GM19438 (cell line): Measurements from ENCODE around the gene BZW2.
"Not testable (repeated sequence)": the region's sequence is repeated elsewhere in the genome, so short reads cannot be mapped to it uniquely, and the experiment has no call there.

Source experiments
- ATAC-seq: cut with Tn5 transposase; IDR thresholded peaks from one replicate; pipeline ENCODE4 v1.9.1; 2021; ENCODE audit warnings: low read depth; ENCODE audit not compliant: unreplicated experiment

BZW2 gene

DNA sequence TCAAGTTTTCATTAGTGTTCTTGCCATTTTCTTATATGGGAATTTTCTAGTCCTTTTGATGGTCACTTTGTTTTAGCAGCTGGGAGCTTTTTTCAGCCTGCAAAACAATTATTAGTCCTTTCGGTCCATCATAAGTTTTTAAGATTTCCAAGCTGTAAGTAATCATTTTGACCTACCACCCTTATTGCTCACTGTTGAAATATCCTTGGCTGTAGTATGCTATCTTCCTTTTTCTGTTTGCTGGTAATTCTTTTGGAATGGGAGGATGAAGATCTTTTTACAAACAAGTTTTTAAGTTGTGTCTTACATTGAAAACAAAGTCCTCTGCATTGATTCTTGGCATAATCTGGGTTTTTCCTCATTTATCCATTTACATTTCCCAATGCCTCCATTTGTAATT lies 24.0 kb downstream of the BZW2 start:
- no peak for ATAC-seq

DNA sequence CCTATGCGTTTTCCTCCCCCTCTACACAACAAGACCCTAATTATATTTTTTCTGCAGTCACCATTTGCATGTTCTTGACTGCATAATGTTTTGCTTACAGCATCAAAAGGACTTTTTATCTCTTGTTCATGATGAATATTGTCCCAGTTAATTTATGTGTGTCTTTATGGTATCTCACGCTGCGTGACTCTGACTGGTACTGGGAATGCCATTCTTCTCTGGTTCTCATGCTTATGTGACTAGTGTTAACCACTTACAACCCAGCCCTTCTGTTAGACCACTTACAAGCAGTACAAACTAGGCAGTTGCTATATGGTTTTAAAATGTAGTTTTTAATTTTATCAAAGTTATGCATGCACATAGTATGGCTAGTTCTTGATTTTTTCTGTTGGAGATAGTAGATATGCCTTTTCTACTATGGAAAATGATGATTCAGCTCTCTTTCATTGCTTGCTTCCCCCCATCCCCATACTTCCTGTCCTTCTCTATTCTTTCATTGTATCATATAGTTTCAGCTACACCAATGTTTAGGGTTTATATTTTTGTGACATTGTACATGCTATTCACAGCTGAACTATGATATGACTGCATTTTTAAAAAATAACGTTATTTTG lies 24.9 kb downstream of the BZW2 start:
- ATAC-seq: no peak

DNA sequence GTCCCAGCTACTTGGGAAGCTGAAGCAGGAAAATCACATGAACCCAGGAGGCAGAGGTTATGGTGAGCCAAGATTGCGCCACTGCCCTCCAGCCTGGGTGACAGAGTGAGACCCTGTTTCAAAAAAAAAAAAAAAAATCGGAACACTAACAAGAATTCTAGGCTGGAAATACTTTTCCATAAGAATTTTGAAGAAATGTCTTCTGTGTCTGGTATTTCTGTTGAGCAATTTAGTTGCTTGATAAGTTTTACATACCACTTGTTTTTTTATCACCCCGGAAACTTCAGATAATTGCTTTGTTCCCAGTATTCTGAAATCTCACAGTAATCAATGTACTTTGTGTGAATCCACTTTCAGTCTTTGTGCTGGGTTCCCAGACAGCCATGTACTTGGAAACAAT lies 25.8 kb downstream of the BZW2 start:
- no peak for ATAC-seq

DNA sequence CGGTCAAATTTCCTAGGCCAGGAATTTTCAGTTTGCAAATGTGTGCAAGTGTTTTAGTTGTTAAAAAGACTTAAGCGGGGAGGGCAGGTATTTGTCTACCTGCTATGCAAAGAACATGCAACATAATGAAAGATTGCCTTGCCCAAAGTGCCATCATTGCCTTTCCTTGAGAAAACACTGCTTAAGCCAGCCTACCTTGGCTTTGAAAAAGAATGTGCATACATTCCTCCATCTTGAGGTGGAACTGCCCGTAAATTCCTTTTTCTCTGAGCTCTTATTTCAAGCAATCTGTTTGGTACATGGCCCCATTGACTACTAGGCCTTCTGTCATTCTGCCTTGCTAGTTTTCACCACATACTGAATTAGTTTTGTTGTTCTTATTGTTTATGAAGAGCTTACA lies 29.3 kb downstream of the BZW2 start:
- ATAC-seq: no peak

DNA sequence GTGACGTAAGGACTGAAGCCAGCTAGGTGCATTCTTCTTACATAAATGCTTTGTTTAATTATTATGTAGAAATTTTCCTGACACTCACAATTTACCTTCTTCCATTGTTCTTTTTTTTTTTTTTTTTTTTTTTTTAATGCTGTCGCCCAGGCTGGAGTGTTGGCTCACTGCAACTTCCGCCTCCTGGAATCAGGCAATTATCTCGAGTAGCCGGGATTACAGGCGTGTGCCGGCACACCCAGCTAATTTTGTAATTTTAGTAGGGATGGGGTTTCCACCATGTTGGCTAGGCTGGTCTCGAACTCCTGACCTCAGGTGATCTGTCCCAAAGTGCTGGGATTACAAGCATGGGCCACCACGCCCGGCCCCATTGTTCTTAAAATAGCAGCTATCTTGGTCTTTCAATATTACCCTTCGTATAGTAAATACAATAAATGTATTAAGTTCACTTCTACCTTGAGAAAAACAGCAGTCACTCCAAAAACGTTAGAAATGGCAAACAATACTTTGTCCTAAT lies 32.1 kb downstream of the BZW2 start:
- ATAC-seq: no peak

DNA sequence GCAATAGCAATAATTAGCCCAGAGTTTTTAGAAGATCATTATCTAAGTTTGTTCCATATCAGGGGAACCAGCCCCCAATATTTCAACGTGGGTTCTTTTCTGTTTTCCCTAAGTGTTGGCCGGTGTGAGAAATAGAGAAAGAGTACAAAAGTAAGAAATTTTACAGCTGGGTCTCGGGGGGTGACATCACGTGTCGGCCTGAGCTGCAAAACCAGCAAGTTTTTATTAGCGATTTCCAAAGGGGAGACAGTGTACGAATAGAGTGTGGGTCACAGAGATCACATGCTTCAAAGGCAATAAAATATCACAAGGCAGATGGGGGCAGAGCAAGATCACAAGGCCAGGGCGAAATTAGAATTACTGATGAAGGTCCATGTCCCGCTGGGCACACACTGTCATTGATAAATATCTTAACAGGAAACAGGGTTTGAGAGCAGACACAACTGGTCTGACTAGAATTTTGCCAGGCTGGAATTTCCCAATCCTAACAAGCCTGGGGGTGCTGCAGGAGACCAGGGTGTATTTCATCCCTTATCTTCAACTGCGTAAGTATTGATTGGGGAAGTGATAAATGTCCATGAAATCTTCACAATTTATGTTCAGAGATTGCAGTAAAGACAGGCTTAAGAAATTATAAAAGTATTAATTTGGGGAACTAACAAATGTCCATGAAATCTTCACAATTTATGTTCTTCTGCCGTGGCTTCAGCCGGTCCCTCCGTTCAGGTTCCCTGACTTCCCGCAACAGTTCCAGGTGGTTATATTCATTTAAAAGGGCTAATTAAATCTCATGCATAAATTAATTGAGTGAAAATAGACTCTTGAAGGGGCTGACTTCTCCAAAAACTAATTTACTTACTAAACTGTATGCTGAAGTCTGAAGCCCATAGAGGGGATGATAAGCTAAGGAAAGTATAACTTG lies 32.9 kb downstream of the BZW2 start:
- not testable (repeated sequence) for ATAC-seq

DNA sequence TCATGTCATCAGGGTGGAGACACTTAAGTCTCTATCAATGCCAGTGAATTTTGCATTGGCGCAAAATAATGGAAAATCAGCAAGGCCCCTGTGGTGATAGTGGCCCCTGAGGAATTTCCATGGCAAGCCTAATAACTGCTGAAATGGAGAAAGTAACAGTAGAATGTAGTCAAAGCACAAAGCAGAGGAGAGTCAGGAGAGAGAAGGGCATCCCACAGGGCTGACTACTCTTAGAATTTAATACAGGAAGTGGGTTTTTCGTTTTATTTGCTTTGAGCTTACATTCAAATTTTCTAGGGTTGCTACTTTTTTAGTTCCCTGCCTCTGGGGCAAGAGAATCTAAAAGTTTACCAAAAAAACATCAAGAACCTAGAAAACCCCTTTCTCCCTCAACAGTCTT lies 39.0 kb downstream of the BZW2 start:
- ATAC-seq: no peak

DNA sequence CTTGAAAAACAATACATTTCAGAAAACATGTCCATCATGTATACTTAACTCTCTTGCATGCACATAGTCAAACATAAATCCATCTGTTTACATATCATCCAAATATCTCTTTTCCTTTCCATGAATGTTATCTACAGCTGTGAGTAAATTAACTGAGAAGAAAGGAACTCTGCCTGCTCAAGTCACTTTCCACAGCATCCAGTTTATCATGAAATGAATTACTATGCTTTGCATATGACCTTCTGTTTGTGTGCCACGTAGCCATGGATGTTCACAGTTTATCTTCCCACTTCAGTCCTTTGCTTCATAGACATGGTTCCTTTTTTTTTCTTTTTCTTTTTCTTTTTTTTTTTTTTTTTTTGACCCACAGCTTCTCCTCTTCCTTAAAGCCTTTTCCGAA lies 39.6 kb downstream of the BZW2 start:
- ATAC-seq: no peak

DNA sequence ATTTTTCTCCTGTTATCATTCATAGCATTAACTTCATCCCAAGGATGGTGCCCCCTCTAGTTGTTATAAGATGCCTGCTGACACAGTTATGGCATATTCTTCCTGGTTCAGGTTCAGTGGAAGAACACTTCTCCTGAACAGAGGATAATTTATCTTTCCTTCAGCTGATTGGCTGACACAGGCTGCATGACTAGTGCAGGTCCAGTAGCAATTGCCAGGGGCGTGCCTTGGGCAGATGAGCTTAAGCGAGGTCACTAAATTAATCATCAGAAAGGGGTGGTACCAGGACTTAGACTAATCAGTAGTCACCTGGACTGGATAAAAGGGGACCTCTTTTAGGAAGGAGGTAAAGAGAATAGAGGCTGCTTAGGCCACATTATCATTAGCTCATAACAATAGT lies 42.3 kb downstream of the BZW2 start:
- ATAC-seq: no peak

DNA sequence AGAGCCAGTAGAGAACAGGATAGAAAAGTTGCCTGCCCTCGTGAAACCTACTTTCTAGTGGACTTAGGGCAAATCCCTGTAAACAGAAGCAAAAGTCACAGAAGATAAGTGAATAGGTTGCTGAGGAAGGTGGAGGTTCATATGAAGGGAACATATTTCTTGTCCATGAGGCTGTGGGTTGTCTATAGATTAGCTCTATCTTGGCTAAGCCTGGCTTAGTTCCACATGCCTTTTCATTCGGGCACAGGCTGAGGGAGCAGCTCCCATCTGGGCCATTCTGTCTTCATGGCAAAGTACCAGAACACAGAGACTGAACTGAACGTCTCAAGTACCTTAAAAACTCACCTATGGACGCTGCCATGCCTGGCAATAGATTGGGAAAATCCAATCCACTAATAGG lies 45.3 kb downstream of the BZW2 start:
- no peak for ATAC-seq

DNA sequence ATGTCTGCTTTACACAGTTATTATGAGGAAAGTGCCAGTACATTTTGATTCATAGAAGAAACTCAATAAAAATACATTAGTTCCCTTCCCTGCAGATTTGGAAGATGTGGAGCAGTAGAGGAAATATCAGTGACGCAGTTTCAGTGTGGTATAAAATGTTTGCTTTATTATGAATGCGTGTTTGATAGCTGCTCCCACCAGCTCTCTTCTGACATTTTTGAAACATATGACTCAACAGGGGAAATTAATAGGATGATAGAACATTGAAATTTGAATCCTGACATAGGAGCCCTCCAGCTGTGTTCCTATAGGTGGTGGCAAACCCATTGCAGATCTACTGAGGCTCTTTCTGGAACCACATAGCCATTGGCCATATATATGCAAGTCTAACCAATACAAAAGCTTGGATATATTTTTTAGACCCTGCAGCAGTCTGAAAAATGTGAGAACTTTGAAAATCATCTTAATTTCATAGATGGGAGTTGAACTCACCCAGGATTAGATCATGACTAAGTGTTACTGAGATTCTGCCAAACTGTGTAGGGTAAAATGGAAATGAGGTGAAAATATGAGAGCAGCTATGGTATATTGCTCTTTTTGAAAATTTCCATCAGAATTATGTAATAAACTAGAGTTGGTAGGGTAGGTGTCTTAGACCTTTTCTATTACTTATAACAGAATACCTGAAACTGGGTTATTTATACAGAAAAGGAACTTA lies 47.8 kb downstream of the BZW2 start:
- ATAC-seq: no peak

DNA sequence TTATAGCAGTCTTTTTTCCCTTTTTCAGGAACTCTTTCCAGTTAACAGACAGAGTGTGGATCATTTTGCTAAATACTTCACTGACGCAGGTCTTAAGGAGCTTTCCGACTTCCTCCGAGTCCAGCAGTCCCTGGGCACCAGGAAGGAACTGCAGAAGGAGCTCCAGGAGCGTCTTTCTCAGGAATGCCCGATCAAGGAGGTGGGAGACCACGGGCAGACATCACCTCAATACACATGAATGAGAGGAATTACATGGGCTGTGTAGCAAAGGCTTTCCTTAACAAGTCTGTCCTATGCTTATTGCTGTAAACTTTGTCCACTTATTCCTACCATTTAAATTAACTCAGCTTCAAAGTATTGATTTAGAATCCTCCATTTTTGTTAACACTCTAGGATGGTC lies 48.8 kb downstream of the BZW2 start:
- no peak for ATAC-seq

DNA sequence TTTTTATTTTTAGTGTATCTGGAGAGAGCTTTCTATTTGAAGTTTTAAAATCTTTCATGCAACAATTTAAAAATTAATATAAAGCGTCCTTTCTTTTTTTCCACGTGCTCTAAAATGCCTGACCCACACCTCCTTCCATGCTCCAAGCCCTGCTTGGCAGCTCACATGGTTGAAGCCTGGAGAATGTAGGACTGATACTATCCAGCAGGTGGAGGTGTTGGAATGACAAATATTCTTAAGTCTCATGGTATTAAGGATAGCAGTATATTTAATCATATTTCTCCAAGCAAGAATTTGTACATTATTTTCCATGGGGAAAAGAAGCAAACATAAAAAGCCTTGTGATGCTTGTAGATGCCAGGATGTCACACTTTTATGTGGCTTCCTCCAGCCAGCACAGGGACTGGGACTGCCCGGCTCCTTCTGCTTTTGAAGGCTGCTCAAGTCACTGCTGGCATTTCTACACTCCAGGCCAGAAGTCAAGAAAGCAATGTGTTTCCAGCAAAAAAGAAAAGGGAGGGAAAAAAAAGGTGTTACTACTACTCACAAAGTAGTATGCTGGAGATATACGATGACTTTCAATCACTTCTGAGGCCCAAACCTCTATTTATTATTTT lies 49.7 kb downstream of the BZW2 start:
- no peak for ATAC-seq

DNA sequence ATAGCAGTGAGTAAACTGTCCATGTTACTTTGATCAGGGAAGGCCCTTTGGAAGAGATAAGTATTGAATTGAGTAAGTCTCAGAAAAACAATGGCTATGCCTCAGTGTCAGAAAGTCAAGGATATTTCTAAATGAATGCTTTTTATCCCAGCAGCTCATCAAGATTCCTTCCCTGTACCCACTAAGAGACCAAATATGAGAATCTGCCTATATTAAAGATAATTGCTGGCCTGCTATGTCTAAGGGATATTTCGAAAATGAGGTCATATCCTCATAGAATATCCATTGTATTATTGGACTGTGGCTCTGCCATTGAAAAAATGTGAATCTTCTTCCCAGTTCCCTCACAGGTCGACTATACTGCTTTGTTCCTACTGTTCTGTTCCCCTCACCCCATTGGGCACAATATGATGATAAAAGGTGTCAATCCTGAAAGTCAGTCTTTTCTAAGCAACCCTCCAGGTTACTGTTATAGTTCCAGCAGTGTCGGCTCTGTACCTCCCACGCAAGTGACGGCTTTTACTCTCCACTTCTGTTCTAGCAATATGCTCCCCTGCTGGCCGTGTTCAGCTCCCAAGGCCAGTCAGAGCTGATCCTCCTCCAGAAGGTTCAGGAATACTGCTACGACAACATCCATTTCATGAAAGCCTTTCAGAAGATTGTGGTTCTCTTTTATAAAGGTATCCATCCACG lies 51.7 kb downstream of the BZW2 start:
- ATAC-seq: no peak

DNA sequence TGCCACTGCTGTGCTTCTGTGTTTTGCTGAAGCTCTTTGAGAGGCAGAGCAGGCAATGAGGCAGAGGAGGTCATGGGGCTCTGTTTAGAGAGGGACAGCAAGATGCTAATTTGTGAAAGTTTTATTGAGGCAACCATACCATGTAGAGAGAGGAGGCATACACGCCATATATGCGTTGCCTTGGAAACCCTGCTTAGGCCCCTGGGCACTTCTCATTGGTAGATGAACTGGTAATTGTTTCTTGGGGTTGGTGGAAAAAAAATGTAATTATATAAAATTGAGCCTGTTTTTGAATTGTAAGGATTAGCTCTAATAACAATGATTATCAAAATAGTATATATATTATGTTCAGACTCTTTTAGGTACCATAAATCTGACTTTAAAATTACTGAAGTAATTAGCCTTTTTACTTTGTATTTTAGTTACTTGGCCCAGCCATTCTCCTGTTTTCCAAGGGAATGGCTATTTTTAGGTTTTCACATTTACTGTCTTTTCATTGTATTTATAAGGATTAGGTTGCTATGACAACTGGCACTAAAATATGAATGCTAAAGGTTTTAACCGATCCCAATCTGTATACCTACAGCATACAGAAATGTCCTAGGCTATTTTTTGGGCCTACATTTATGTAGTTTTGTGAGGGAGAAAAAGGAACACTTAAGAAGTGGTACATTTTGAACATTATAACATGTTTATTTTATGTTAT lies 52.4 kb downstream of the BZW2 start:
- ATAC-seq: no peak

DNA sequence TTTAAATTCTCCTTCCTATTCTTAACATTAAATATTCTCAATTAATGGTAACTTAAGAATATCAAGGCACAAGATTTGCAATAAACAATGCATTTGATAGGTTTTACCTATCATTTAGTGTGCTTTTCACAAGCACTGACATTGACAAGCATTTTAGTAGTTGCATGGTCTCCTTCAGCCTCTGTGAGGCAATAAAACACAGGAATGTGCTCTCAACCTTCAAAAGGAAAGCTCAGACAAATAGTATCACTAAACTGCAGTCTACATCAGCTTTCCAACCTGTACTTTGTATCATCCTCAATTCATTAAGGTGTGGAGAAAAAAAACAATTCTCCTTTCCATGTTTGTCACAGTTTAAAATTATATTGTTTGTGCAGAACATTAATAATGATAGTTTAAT lies 56.5 kb downstream of the BZW2 start:
- no peak for ATAC-seq

DNA sequence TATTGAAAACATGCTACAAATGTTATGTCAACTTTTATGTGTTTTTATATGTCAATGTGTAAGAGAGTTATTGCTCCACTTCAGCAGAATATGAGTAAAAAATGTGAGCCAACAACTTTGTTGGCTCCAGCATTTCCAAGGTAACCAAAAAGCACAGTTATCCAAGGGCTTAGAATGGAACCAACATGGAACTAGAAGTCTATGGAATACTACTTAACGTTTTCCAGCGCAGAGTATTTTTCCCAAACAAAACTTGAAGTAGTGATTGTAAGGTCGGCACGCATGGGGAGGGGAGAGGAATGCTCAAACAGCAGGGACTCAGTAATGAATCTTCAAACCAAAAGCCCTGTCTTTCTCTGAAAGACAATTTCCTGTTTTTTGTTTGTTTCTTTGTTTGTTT lies 62.5 kb downstream of the BZW2 start:
- ATAC-seq: no peak

DNA sequence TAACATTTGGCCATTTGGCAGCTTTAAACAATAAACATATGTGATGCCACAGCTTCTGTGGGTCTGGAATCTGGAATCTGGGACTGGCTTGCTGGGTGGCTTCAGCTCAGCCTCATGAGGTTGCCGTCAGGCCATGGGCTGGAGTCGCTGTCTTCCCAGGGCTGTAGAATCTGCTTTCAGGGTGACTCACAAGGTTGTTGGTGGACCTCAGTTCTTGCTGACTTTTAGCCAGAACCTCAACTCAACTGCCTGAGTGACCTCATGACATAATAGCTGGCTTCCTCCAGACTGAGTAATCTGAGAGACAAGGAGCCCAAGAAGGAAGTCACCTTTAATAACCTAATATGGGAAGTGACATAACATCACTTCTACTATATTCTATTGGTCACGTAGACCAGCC lies 63.0 kb downstream of the BZW2 start:
- no peak for ATAC-seq

DNA sequence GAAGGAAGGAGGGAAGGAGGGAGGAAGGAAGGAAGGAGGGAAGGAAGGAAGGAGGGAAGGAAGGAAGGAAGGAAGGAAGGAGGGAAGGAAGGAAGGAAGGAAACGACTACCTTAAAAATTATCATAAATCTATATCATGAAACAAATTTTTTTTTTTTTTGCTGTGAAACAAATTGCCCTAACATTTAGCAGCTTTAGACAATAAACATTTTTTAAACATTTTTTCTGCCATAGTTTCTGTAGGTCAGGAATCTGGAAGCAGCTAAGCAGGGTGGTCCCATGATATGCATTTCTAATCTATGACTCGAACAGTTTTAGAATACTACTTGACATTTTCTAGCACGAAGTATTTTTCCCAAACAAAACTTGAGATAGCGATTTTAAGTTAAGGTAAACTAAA lies 64.7 kb downstream of the BZW2 start:
- ATAC-seq: no peak

DNA sequence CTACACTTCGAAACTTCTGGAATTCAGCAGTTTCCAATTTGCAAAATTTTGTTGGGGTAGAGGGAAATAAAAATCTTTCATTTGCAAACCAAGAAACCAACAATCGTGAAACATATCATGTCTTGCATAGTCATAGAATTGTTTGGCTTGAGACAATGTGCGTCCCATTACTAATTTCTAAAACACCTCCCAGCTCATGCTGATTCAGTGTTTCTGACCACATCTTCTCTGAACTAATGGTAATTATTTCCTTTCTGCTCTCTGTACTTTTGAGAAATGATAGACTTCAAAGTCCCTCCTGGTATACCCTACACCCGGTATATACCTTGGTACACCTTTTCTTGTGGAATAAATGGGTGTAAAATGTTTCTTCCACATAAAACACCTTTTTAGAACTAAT lies 65.7 kb downstream of the BZW2 start:
- no peak for ATAC-seq
